Loucy (cell line): ENCODE data around the gene NPM1.
"Not testable (repeated sequence)": the region's sequence is repeated elsewhere in the genome, so short reads cannot be mapped to it uniquely, and the experiment has no call there.

Experiments used
- H2AFZ ChIP-seq: fragments of 200-600 bp; sonication (generic); 2 replicates; pipeline ENCODE4 v1.6.0; 2016; ENCODE audit warnings: antibody characterized with exemption, mild to moderate bottlenecking, low read length, moderate library complexity
- H3F3A ChIP-seq: fragments of 200-600 bp; 2 replicates; pipeline ENCODE4 v1.6.0; 2016; ENCODE audit warnings: antibody characterized with exemption, low read depth, mild to moderate bottlenecking
- H3K27me3 ChIP-seq: fragments of 200-600 bp; sonication (generic); 2 replicates; pipeline ENCODE4 v1.6.1; 2014; ENCODE audit warnings: low read length, mild to moderate bottlenecking; ENCODE audit not compliant: insufficient read depth, poor library complexity, severe bottlenecking
- H3K36me3 ChIP-seq: fragments of 200-600 bp; sonication (generic); 2 replicates; pipeline ENCODE4 v1.6.1; 2016; ENCODE audit warnings: low read length; ENCODE audit not compliant: insufficient read depth
- H3K4me1 ChIP-seq: fragments of 200-600 bp; sonication (generic); 2 replicates; pipeline ENCODE4 v1.5.1; 2014; ENCODE audit warnings: low read length, mild to moderate bottlenecking; ENCODE audit not compliant: insufficient read depth, poor library complexity, severe bottlenecking
- H3K4me2 ChIP-seq: fragments of 200-600 bp; sonication (generic); 2 replicates; pipeline ENCODE4 v1.6.0; 2014; ENCODE audit warnings: antibody characterized with exemption, low read length, low read depth, mild to moderate bottlenecking; ENCODE audit not compliant: poor library complexity, severe bottlenecking
- H3K4me3 ChIP-seq: fragments of 200-600 bp; sonication (generic); 2 replicates; pipeline ENCODE4 v1.5.1; 2014; ENCODE audit warnings: low read length, mild to moderate bottlenecking, mixed read lengths; ENCODE audit not compliant: poor library complexity, severe bottlenecking
- H3K79me2 ChIP-seq: fragments of 200-600 bp; sonication (generic); 2 replicates; pipeline ENCODE4 v1.6.1; 2014; ENCODE audit warnings: low read length; ENCODE audit not compliant: insufficient read depth
- H3K9ac ChIP-seq: fragments of 200-600 bp; sonication (generic); 2 replicates; pipeline ENCODE4 v1.6.0; 2014; ENCODE audit warnings: mild to moderate bottlenecking, low read depth, low read length, moderate library complexity; ENCODE audit not compliant: poor library complexity, severe bottlenecking
- H3K9me2 ChIP-seq: fragments of 200-600 bp; sonication (generic); replicated peaks from 2 replicates; pipeline ENCODE4 v1.6.1; 2016; ENCODE audit warnings: low read depth, low read length, mixed read lengths
- H3K9me3 ChIP-seq: fragments of 200-600 bp; sonication (generic); 2 replicates; pipeline ENCODE4 v1.6.1; 2014; ENCODE audit warnings: mild to moderate bottlenecking, antibody characterized with exemption, low read length, low read depth; ENCODE audit not compliant: insufficient read depth
- H4K20me1 ChIP-seq: fragments of 200-600 bp; sonication (generic); 2 replicates; pipeline ENCODE4 v1.6.0; 2014; ENCODE audit warnings: antibody characterized with exemption, low read length, mild to moderate bottlenecking; ENCODE audit not compliant: insufficient read depth, poor library complexity, severe bottlenecking
- EZH2phosphoT487 ChIP-seq: fragments of 200-600 bp; IDR thresholded peaks from 2 replicates; pipeline ENCODE4 v1.6.1; 2018; ENCODE audit warnings: antibody characterized with exemption, mild to moderate bottlenecking, moderate library complexity, borderline replicate concordance
- TF ChIP-seq, protein P1 (sequence below): fragments of 200-600 bp; sonication (generic); conservative IDR thresholded peaks from 2 replicates; pipeline ENCODE4 v1.5.1; 2014; ENCODE audit warnings: mild to moderate bottlenecking, antibody characterized with exemption, low read length

NPM1 gene

DNA sequence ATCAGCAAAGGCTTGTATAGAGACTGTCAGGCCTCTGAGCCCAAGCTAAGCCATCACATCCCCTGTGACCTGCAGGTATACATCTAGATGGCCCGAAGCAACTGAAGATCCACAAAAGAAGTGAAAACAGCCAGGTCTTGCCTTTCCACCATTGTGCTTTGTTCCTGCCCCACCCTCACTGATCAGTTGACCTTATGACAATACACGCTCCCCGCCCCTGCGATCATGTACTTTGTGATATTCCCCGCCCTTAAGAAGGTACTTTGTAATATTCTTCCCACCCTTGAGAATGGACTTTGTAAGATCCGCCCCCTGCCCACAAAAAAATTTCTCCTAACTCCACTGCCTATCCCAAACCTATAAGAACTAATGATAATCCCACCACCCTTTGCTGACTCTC, 18.6 kb upstream of the NPM1 start:
- TF ChIP-seq, protein P1, sequence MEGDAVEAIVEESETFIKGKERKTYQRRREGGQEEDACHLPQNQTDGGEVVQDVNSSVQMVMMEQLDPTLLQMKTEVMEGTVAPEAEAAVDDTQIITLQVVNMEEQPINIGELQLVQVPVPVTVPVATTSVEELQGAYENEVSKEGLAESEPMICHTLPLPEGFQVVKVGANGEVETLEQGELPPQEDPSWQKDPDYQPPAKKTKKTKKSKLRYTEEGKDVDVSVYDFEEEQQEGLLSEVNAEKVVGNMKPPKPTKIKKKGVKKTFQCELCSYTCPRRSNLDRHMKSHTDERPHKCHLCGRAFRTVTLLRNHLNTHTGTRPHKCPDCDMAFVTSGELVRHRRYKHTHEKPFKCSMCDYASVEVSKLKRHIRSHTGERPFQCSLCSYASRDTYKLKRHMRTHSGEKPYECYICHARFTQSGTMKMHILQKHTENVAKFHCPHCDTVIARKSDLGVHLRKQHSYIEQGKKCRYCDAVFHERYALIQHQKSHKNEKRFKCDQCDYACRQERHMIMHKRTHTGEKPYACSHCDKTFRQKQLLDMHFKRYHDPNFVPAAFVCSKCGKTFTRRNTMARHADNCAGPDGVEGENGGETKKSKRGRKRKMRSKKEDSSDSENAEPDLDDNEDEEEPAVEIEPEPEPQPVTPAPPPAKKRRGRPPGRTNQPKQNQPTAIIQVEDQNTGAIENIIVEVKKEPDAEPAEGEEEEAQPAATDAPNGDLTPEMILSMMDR: no peak
- TF ChIP-seq EZH2phosphoT487: no peak
- Histone ChIP-seq H3K36me3 (no peaks in the 10 kb centered on the region), H3K4me2 (no peak overlapping the region), H3K4me3 (no peak overlapping the region), H3K27me3 (no peaks in the 10 kb centered on the region), H3K79me2 (no peaks in the 10 kb centered on the region), H3K9me2 (no peaks in the 10 kb centered on the region), H3F3A (no peaks in the 10 kb centered on the region), H3K4me1 (no peaks in the 10 kb centered on the region), H4K20me1 (no peaks in the 10 kb centered on the region), H3K9me3 (no peaks in the 10 kb centered on the region), H3K9ac (no peak overlapping the region), H2AFZ (no peak overlapping the region)

DNA sequence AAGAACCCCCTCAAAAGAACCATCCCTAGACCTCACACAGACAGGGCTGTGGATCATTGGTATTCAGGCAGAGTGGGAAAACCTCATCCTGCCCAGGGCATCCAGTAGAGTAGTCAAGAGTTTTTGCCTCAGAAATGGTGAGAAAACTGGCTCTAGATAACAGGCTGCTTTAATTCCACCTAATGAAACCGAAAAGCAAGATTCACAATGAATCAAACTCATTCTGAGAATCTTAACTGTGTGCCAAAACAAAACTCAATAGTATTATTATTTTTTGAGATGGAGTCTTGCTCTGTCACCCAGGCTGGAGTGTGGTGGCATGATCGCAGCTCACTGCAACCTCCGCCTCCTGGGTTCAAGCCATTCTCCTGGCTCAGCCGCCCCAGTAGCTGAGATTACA, 17.8 kb upstream of the NPM1 start:
- Histone ChIP-seq H2AFZ (no peak overlapping the region), H3K4me1 (no peaks in the 10 kb centered on the region), H3K9me3 (no peaks in the 10 kb centered on the region), H3K36me3 (no peaks in the 10 kb centered on the region), H3K4me3 (no peak overlapping the region), H3K79me2 (no peaks in the 10 kb centered on the region), H3K9ac (no peak overlapping the region), H3K4me2 (no peak overlapping the region), H3K27me3 (no peaks in the 10 kb centered on the region), H3K9me2 (no peaks in the 10 kb centered on the region), H3F3A (no peaks in the 10 kb centered on the region), H4K20me1 (no peaks in the 10 kb centered on the region)
- TF ChIP-seq, protein P1: no peak
- TF ChIP-seq EZH2phosphoT487: no peak

DNA sequence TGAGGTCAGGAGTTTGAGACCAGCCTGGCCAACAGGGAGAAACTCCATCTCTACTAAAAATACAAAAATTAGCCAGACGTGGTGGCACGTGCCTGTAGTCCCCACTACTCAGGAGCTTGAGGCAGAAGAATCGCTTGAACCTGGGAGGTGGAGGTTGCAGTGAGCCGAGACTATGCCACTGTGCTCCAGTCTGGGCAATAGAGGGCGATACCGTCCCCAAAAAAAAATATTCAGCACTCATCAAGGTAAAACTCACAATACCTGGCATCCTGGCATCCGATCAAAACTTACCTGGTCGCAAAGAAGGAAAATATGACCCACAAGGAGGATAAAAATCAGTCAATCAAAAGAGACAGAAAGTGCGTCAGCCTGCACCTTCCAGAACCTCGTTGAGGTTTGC, 16.8 kb upstream of the NPM1 start:
- H3K79me2 ChIP-seq, H3K4me3 ChIP-seq, H3K4me2 ChIP-seq, H2AFZ ChIP-seq, H3F3A ChIP-seq, H3K36me3 ChIP-seq, H3K9me3 ChIP-seq, H4K20me1 ChIP-seq, H3K4me1 ChIP-seq, H3K9ac ChIP-seq, H3K9me2 ChIP-seq, H3K27me3 ChIP-seq: not testable (repeated sequence)

DNA sequence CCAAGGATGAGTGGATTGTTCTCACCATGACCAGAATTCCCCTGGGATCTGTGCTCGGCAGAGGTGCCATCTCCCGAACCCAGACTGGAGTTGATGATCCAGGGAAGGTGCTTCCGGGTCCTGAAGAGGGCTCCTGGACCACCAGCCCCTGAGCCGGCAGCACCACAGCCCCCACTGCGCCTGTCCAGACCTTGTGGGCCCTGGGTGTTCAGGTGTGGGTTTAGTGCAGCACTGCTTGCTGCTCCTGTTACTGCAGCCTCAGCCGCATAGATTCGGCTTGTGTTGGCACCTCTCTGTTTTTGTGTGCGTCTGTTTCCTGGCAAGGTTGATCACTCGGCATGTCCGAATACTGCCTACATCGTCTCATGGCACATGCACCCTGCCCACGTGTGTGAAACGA, 16.3 kb upstream of the NPM1 start:
- H3F3A ChIP-seq: no peaks in the 10 kb centered on the region
- H3K36me3 ChIP-seq: no peaks in the 10 kb centered on the region
- H3K79me2 ChIP-seq: no peaks in the 10 kb centered on the region
- no peaks in the 10 kb centered on the region for H3K4me1 ChIP-seq
- no peaks in the 10 kb centered on the region for H3K9me3 ChIP-seq
- no peak for TF ChIP-seq EZH2phosphoT487
- TF ChIP-seq, protein P1: no peak
- H4K20me1 ChIP-seq: no peaks in the 10 kb centered on the region
- H3K4me2 ChIP-seq: no peak overlapping the region
- H3K9me2 ChIP-seq: no peaks in the 10 kb centered on the region
- H2AFZ ChIP-seq: no peak overlapping the region
- H3K9ac ChIP-seq: no peak overlapping the region
- H3K4me3 ChIP-seq: no peak overlapping the region
- no peaks in the 10 kb centered on the region for H3K27me3 ChIP-seq
